Keratinocyte (primary cell): ENCODE data around the gene TOM1L2. TPM values are rescaled to one million over a fixed set of nuclear protein-coding genes. Genes with fewer than 3 reads are reported as not detected.

Experiments
- DNase-seq: peaks from one replicate; pipeline ENCODE4 v3.0.0-alpha.2; 2011; ENCODE audit warnings: low read depth, missing footprints, low spot score
- FAIRE-seq: peaks from 2 replicates; lab custom pipeline; 2011; peaks lifted over from hg19 to GRCh38; lab: Jason Lieb, UNC
- H2AFZ ChIP-seq: 2 replicates; pipeline ENCODE4 v1.6.0; 2012; ENCODE audit warnings: low read length, control low read depth, inconsistent platforms; ENCODE audit not compliant: control insufficient read depth
- H3K27ac ChIP-seq: 2 replicates; pipeline ENCODE4 v1.5.1; 2011; ENCODE audit warnings: low read length; ENCODE audit not compliant: control insufficient read depth, insufficient read depth
- H3K27me3 ChIP-seq: 3 replicates; pipeline ENCODE4 v1.6.0; 2011; ENCODE audit warnings: low read length; ENCODE audit not compliant: control insufficient read depth, insufficient read depth; ENCODE audit errors: extremely low read depth
- H3K36me3 ChIP-seq, 2 experiments: 2 replicates in 1 of 2; 3 replicates in 1 of 2; pipeline ENCODE4 v1.5.1; 2011; ENCODE audit warnings: low read length in 2 of 2, mild to moderate bottlenecking in 1 of 2; ENCODE audit not compliant: control insufficient read depth in 2 of 2, insufficient read depth in 2 of 2; ENCODE audit errors: extremely low read depth in 1 of 2
- H3K4me1 ChIP-seq: 3 replicates; pipeline ENCODE4 v1.5.1; 2011; ENCODE audit warnings: low read length; ENCODE audit not compliant: control insufficient read depth, insufficient read depth; ENCODE audit errors: extremely low read depth
- H3K4me2 ChIP-seq: 3 replicates; pipeline ENCODE4 v1.6.0; 2011; ENCODE audit warnings: low read depth, low read length; ENCODE audit not compliant: control insufficient read depth, insufficient read depth; ENCODE audit errors: extremely low read depth
- H3K4me3 ChIP-seq, 3 experiments: fragments of 200-600 bp in 1 of 3; sonication (generic) in 1 of 3; 2 replicates in 2 of 3; 3 replicates in 1 of 3; pipeline ENCODE4 v1.5.1; 2011 to 2016; ENCODE audit warnings: low read length in 3 of 3, mild to moderate bottlenecking in 3 of 3, control low read depth in 2 of 3, inconsistent platforms in 1 of 3, low read depth in 1 of 3, mixed read lengths in 1 of 3, mixed run types in 1 of 3, moderate library complexity in 1 of 3; ENCODE audit not compliant: control insufficient read depth in 2 of 3, insufficient read depth in 2 of 3; ENCODE audit errors: extremely low read depth in 1 of 3
- H3K79me2 ChIP-seq: 2 replicates; pipeline ENCODE4 v1.6.0; 2012; ENCODE audit warnings: low read length; ENCODE audit not compliant: control insufficient read depth, insufficient read depth
- H3K9ac ChIP-seq: 3 replicates; pipeline ENCODE4 v1.6.0; 2011; ENCODE audit warnings: low read length; ENCODE audit not compliant: control insufficient read depth, insufficient read depth; ENCODE audit errors: extremely low read depth
- H3K9me1 ChIP-seq: 3 replicates; pipeline ENCODE4 v1.6.0; 2011; ENCODE audit warnings: low read length; ENCODE audit not compliant: control insufficient read depth, insufficient read depth; ENCODE audit errors: extremely low read depth
- H3K9me3 ChIP-seq: 2 replicates; pipeline ENCODE4 v1.5.1; 2012; ENCODE audit warnings: low read depth, low read length; ENCODE audit not compliant: control insufficient read depth
- H4K20me1 ChIP-seq: 3 replicates; pipeline ENCODE4 v1.6.0; 2011; ENCODE audit warnings: low read length; ENCODE audit not compliant: control insufficient read depth, insufficient read depth; ENCODE audit errors: extremely low read depth
- CTCF ChIP-seq, 3 experiments: IDR thresholded peaks in 1 of 3; conservative IDR thresholded peaks in 1 of 3; optimal IDR thresholded peaks in 1 of 3; 2 replicates in 2 of 3; 3 replicates in 1 of 3; pipeline versions ENCODE3 to v1.5.1; 2011; ENCODE audit warnings: low read length in 3 of 3, mild to moderate bottlenecking in 3 of 3, moderate library complexity in 2 of 3, control low read depth in 1 of 3, inconsistent platforms in 1 of 3; ENCODE audit not compliant: insufficient read depth in 2 of 3; ENCODE audit errors: extremely low read depth in 1 of 3
- EZH2 ChIP-seq: IDR thresholded peaks from one replicate; pipeline ENCODE4 v1.6.1; 2012; ENCODE audit warnings: inconsistent platforms, mild to moderate bottlenecking, low read length, moderate library complexity
- dilution Hi-C: fragments of 300-500 bp; cut with MboI; formaldehyde crosslinking; loops from one replicate; pipeline ENCODE4 v1.7.0; 2020; ENCODE audit warnings: low sequenced_read_pairs; ENCODE audit not compliant: extremely low pct_ligation_motif_present
- polyA plus RNA-seq, 5 experiments: library from polyadenylated mRNA; depleted of rRNA in 3 of 5; stranded (reverse) in 3 of 5; stranded (forward) in 1 of 5; unstranded in 1 of 5; fragments of >200 nt; gene quantifications; 1 replicate in 1 of 5; 2 replicates in 3 of 5; 3 replicates in 1 of 5; pipeline versions ENCODE4 v1.2.1 to v1.2.3, GENCODE V29; 2011 to 2012; ENCODE audit warnings: missing spikeins in 2 of 5, low read depth in 1 of 5, low replicate concordance in 1 of 5

TOM1L2 gene
- polyA plus RNA-seq, 1 donor (not counting 4 experiments of a cell fraction or from before 2014, with no cell fraction given) = 36.3 TPM

DNA sequence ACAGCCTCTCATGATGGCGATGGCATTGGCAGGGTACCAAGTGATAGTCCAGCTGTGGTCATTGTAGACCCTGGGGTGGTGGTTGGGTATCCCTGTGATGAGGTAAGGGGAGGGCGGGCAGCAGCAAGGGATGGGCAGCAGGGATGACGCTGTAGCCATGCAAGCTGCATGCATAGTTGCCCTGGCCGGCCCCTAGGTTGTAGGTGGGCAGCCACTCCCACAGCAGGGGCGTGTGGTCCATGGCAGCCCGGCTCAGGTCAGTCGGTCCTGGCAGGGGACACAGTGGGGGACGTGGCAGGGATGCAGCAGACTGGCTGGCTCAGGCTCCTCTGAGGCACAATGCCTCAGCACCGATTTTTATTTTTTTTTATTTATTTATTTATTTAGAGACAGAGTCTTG lies 9.1 kb upstream of the TOM1L2 start:
- FAIRE-seq = no peak
- H3K9me3 ChIP-seq = no peaks in the 10 kb centered on the region
- DNase-seq = no peak
- no peaks in the 10 kb centered on the region for H4K20me1 ChIP-seq
- H3K4me2 ChIP-seq = no peak overlapping the region
- no peaks in the 10 kb centered on the region for H3K79me2 ChIP-seq
- no peak overlapping the region for H3K4me3 ChIP-seq
- no peak overlapping the region for H3K27ac ChIP-seq
- no peaks in the 10 kb centered on the region for H3K27me3 ChIP-seq
- no peak for TF ChIP-seq CTCF (optimal IDR thresholded peaks at IDR 0.05 in 1 of 3, IDR thresholded peaks at IDR 0.05 in 1 of 3, conservative IDR thresholded peaks at IDR 0.05 in 1 of 3; ENCODE audit: extremely low read depth in 1 of 3, insufficient read depth in 2 of 3, low read length in 3 of 3)
- no peak for TF ChIP-seq EZH2
- no peak overlapping the region for H2AFZ ChIP-seq
- dilution Hi-C loops = no loop called here
- H3K9ac ChIP-seq = no peak overlapping the region
- H3K4me1 ChIP-seq = peaks cover 3% of the 10 kb centered on the region
- H3K36me3 ChIP-seq = no peaks in the 10 kb centered on the region
- no peaks in the 10 kb centered on the region for H3K9me1 ChIP-seq

- DNase-seq (no peak), FAIRE-seq (no peak)
- H3K79me2 ChIP-seq = no peaks in the 10 kb centered on the region
- H3K4me1 ChIP-seq = peaks cover 3% of the 10 kb centered on the region
- H3K27me3 ChIP-seq = no peaks in the 10 kb centered on the region
- no peaks in the 10 kb centered on the region for H3K9me3 ChIP-seq
- H3K36me3 ChIP-seq = no peaks in the 10 kb centered on the region
- no peaks in the 10 kb centered on the region for H3K9me1 ChIP-seq
- no peak overlapping the region for H3K27ac ChIP-seq
- no peak for TF ChIP-seq CTCF (optimal IDR thresholded peaks at IDR 0.05 in 1 of 3, IDR thresholded peaks at IDR 0.05 in 1 of 3, conservative IDR thresholded peaks at IDR 0.05 in 1 of 3; ENCODE audit: extremely low read depth in 1 of 3, insufficient read depth in 2 of 3, low read length in 3 of 3)
- TF ChIP-seq EZH2 = no peak
- H3K4me3 ChIP-seq = no peak overlapping the region
- H3K4me2 ChIP-seq = no peak overlapping the region
- no peak overlapping the region for H3K9ac ChIP-seq
- dilution Hi-C loops = no loop called here
- H4K20me1 ChIP-seq = no peaks in the 10 kb centered on the region
- H2AFZ ChIP-seq = no peak overlapping the region
These were observed 7.6 kb upstream of the TOM1L2 start for GRCh38 chr17:17979778-17980177.
